Measurements from ENCODE around the gene CLEC14A.

- no peak for TF ChIP-seq POLR2AphosphoS5 (IDR thresholded peaks at IDR 0.05; ENCODE audit: low read depth, low read length)
- TF ChIP-seq SIN3A (IDR thresholded peaks at IDR 0.05; ENCODE audit: borderline replicate concordance, insufficient read depth, low read length), result no peak
- no peak for TF ChIP-seq REST (IDR thresholded peaks at IDR 0.05; ENCODE audit: insufficient read depth in 1 of 2, low read depth in 2 of 2, low read length in 2 of 2)
- no peak for TF ChIP-seq TAF1 (IDR thresholded peaks at IDR 0.05; ENCODE audit: borderline replicate concordance, insufficient read depth, low read length)
Measured at GRCh38 chr14:38217553-38217952, 38.3 kb downstream of the CLEC14A start.
